ENCODE results near the gene MAST4.

MAST4 gene

DNA sequence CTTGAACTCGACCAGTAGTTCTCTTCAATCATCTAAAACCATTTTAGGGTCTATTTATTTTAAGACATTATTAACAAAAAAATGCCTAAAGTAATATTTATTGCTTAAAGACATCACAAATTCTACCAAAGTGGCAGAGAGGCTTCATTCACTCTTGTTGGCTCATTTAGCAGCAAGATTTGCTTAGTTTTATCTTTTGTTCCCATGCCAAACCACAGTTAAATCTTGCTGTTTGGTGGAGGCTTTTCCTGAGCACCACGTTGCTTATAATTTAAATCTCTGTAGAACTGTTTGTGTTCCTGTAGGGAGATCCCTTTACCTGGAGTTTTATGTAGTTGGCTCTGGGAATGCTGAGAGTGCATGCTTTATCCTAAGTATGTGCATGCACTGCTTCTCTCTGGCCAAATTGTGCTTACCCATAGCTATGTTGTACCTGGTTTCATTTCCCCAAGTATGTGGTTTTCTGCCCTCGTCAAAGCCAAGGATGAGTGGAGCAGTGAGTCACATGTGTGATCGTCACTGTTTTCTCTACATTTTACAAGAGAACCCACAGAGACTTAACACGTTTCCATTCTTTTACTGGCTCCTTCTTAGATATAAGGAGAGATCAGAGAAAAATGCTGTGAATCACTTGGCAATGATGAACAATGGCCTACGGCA lies 42.1 kb upstream of the MAST4 start:
- Histone ChIP-seq H3K4me1 (ENCODE audit: insufficient read depth, poor library complexity, severe bottlenecking) (peaks cover 20% of the 10 kb centered on the region), H3K9me3 (ENCODE audit: severe bottlenecking) (no peaks in the 10 kb centered on the region), H3K27me3 (ENCODE audit: insufficient read depth, poor library complexity, severe bottlenecking) (no peaks in the 10 kb centered on the region), H3K4me3 (ENCODE audit: severe bottlenecking) (no peak overlapping the region), H3K27ac (ENCODE audit: poor library complexity, severe bottlenecking) (peak overlapping the region; percentile 52), H3K36me3 (ENCODE audit: low read depth) (no peaks in the 10 kb centered on the region)
- ATAC-seq (ENCODE audit: low read depth) = peak; percentile 97
- DNase-seq (ENCODE audit: low spot score) = no peak
- TF ChIP-seq, protein P1, sequence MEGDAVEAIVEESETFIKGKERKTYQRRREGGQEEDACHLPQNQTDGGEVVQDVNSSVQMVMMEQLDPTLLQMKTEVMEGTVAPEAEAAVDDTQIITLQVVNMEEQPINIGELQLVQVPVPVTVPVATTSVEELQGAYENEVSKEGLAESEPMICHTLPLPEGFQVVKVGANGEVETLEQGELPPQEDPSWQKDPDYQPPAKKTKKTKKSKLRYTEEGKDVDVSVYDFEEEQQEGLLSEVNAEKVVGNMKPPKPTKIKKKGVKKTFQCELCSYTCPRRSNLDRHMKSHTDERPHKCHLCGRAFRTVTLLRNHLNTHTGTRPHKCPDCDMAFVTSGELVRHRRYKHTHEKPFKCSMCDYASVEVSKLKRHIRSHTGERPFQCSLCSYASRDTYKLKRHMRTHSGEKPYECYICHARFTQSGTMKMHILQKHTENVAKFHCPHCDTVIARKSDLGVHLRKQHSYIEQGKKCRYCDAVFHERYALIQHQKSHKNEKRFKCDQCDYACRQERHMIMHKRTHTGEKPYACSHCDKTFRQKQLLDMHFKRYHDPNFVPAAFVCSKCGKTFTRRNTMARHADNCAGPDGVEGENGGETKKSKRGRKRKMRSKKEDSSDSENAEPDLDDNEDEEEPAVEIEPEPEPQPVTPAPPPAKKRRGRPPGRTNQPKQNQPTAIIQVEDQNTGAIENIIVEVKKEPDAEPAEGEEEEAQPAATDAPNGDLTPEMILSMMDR (IDR thresholded peaks at IDR 0.05; ENCODE audit: poor library complexity, severe bottlenecking) = peak; percentile 16

DNA sequence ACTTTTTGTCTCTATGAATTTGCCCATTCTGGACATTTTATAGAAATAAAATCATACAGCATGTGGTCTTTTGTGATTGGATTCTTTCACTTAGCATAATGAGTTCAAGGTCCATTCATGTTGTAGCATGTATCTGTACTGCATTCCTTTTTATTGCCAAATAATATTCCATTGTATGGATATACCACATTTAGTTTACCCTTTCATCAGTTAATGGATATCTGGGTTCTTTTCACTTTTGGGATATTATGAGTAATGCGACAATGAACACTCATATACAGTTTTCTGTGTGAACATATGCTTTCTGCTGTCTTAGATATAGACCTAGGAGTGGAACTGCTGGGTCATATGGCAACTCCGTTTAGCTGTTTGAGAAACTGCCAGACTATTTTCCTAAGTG lies 41.3 kb upstream of the MAST4 start:
- peak overlapping the region; percentile 52 for H3K27ac ChIP-seq (ENCODE audit: poor library complexity, severe bottlenecking)
- no peak overlapping the region for H3K4me3 ChIP-seq (ENCODE audit: severe bottlenecking)
- H3K4me1 ChIP-seq (ENCODE audit: insufficient read depth, poor library complexity, severe bottlenecking) = peaks cover 20% of the 10 kb centered on the region
- no peaks in the 10 kb centered on the region for H3K27me3 ChIP-seq (ENCODE audit: insufficient read depth, poor library complexity, severe bottlenecking)
- H3K9me3 ChIP-seq (ENCODE audit: severe bottlenecking) = no peaks in the 10 kb centered on the region
- no peak for ATAC-seq (ENCODE audit: low read depth)
- TF ChIP-seq, protein P1 (IDR thresholded peaks at IDR 0.05; ENCODE audit: poor library complexity, severe bottlenecking) = no peak
- H3K36me3 ChIP-seq (ENCODE audit: low read depth) = no peaks in the 10 kb centered on the region
- no peak for DNase-seq (ENCODE audit: low spot score)

DNA sequence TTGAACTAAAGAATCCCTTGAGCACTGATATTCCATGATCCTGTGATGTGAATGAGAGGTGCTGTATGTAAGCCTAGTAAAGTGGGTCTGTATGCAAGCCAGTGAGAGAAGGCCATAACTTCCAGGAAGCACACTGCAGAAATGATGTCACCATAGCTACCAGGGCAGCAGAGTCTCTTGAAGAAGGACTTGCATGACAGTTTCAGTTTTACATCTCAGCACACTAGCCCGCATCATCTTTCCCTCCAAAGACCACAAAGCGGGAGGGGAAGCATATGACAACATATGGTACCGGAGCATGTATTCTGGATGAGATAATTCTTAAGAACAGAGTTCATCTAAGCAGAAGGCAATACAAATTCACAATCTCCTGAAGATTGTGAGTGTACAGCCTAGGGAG lies 37.6 kb upstream of the MAST4 start:
- ATAC-seq (ENCODE audit: low read depth) (no peak), DNase-seq (ENCODE audit: low spot score) (no peak)
- no peaks in the 10 kb centered on the region for H3K9me3 ChIP-seq (ENCODE audit: severe bottlenecking)
- H3K36me3 ChIP-seq (ENCODE audit: low read depth) = no peaks in the 10 kb centered on the region
- no peak overlapping the region for H3K27ac ChIP-seq (ENCODE audit: poor library complexity, severe bottlenecking)
- TF ChIP-seq, protein P1 (IDR thresholded peaks at IDR 0.05; ENCODE audit: poor library complexity, severe bottlenecking) = no peak
- H3K4me1 ChIP-seq (ENCODE audit: insufficient read depth, poor library complexity, severe bottlenecking) = peaks cover 11% of the 10 kb centered on the region
- no peaks in the 10 kb centered on the region for H3K27me3 ChIP-seq (ENCODE audit: insufficient read depth, poor library complexity, severe bottlenecking)
- no peak overlapping the region for H3K4me3 ChIP-seq (ENCODE audit: severe bottlenecking)

DNA sequence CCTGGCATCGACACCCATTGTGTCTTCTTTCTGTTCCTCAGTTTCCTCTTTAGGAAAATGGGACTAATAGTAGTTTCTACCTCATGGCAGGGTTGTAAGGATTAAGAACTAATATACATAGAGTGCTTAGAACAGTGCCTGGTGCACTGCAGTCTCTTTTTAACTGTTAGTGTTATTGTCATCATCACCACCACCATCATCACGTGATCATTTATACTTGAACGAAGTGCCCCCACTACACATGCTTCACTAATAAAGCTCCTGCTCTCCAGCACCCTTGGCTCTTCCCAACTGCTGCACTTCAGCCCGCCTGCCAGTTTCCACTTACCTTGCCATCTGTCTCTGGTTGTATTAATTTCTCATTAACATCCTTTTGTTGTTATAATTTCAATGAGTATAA lies 35.8 kb upstream of the MAST4 start:
- H3K4me3 ChIP-seq (ENCODE audit: severe bottlenecking) = no peak overlapping the region
- no peaks in the 10 kb centered on the region for H3K4me1 ChIP-seq (ENCODE audit: insufficient read depth, poor library complexity, severe bottlenecking)
- no peaks in the 10 kb centered on the region for H3K36me3 ChIP-seq (ENCODE audit: low read depth)
- TF ChIP-seq, protein P1 (IDR thresholded peaks at IDR 0.05; ENCODE audit: poor library complexity, severe bottlenecking) = no peak
- no peaks in the 10 kb centered on the region for H3K9me3 ChIP-seq (ENCODE audit: severe bottlenecking)
- DNase-seq (ENCODE audit: low spot score) = no peak
- no peaks in the 10 kb centered on the region for H3K27me3 ChIP-seq (ENCODE audit: insufficient read depth, poor library complexity, severe bottlenecking)
- ATAC-seq (ENCODE audit: low read depth) = no peak
- no peak overlapping the region for H3K27ac ChIP-seq (ENCODE audit: poor library complexity, severe bottlenecking)

DNA sequence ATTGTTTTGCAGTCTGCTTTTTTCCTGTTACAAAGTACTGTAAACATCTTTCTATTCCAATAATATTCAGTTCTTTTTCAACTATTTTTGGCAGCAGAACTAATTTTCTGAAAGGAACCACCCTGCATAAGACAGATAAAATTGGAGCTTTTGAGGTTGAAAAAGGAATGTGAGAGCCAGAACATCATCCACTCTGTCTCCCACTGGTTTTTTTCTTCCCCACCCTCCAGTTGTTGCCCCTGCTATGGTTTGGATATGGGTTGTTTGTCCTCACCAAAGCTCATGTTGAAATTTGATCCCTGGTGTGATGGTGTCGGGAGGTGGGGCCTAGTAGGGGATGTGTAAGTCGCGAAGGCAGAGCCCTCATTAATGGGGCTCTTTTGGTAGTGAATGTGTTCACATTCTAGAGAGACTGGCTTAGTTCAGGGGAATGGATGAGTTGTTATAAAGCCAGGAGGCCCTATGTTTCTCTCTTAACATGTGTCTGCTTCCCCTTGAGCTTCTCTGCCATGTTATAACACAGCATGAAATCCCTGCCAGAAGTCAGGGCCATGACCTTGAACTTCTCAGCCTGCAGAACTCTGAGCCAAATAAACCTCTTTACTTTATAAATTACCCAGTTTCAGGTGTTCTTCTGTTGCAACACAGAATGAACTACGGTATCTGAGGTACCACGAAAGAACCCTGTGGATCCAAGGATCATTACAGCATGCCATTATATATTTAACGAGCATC lies 34.8 kb upstream of the MAST4 start:
- TF ChIP-seq, protein P1 (IDR thresholded peaks at IDR 0.05; ENCODE audit: poor library complexity, severe bottlenecking) = no peak

More for the DNA sequence above, 34.8 kb upstream of the MAST4 start:
- no peaks in the 10 kb centered on the region for H3K36me3 ChIP-seq (ENCODE audit: low read depth)
- H3K27me3 ChIP-seq (ENCODE audit: insufficient read depth, poor library complexity, severe bottlenecking) = no peaks in the 10 kb centered on the region
- no peak overlapping the region for H3K27ac ChIP-seq (ENCODE audit: poor library complexity, severe bottlenecking)
- H3K9me3 ChIP-seq (ENCODE audit: severe bottlenecking) = no peaks in the 10 kb centered on the region
- H3K4me3 ChIP-seq (ENCODE audit: severe bottlenecking) = no peak overlapping the region
- H3K4me1 ChIP-seq (ENCODE audit: insufficient read depth, poor library complexity, severe bottlenecking) = no peaks in the 10 kb centered on the region
- DNase-seq (ENCODE audit: low spot score) (no peak), ATAC-seq (ENCODE audit: low read depth) (no peak)

Measured in RWPE2 (cell line).